GM21737 (cell line): ENCODE results near the gene WBP2NL.

Experiments used
- ATAC-seq: cut with Tn5 transposase; IDR thresholded peaks from one replicate; pipeline ENCODE4 v1.9.1; 2021; ENCODE audit warnings: mild to moderate bottlenecking, moderate library complexity; ENCODE audit not compliant: unreplicated experiment

Gene WBP2NL

GRCh38 chr22:41976961-41977566 lies 21.5 kb upstream of the WBP2NL start:
- no peak for ATAC-seq

- ATAC-seq, result no peak
These were observed 19.9 kb upstream of the WBP2NL start for GRCh38 chr22:41978732-41979131.

- ATAC-seq, result no peak
These were observed 19.0 kb upstream of the WBP2NL start for GRCh38 chr22:41979423-41980250.

- no peak for ATAC-seq
These were observed 15.7 kb upstream of the WBP2NL start for GRCh38 chr22:41982865-41983264.

- no peak for ATAC-seq
These were observed 14.8 kb upstream of the WBP2NL start for GRCh38 chr22:41983513-41984405.

GRCh38 chr22:41987276-41987675 lies 11.3 kb upstream of the WBP2NL start:
- no peak for ATAC-seq

GRCh38 chr22:41989246-41989645 lies 9.3 kb upstream of the WBP2NL start:
- no peak for ATAC-seq

GRCh38 chr22:41991111-41991510 lies 7.5 kb upstream of the WBP2NL start:
- no peak for ATAC-seq

GRCh38 chr22:41992496-41992895 lies 6.1 kb upstream of the WBP2NL start:
- no peak for ATAC-seq

GRCh38 chr22:41995211-41995610 lies 3.4 kb upstream of the WBP2NL start:
- no peak for ATAC-seq

- ATAC-seq, result no peak
These were observed 1.8 kb upstream of the WBP2NL start for GRCh38 chr22:41996826-41997225.

- ATAC-seq, result no peak
These were observed 1.9 kb downstream of the WBP2NL start for GRCh38 chr22:42000466-42000865.

GRCh38 chr22:42001121-42001520 lies 2.5 kb downstream of the WBP2NL start:
- no peak for ATAC-seq

GRCh38 chr22:42001706-42002105 lies 3.1 kb downstream of the WBP2NL start:
- ATAC-seq, result no peak

GRCh38 chr22:42007922-42008321 lies 9.3 kb downstream of the WBP2NL start:
- ATAC-seq, result no peak

GRCh38 chr22:42010778-42011177 lies 12.2 kb downstream of the WBP2NL start:
- ATAC-seq, result no peak

GRCh38 chr22:42013385-42013784 lies 14.8 kb downstream of the WBP2NL start:
- no peak for ATAC-seq

- no peak for ATAC-seq
These were observed 17.5 kb downstream of the WBP2NL start for GRCh38 chr22:42016111-42016510.

- no peak for ATAC-seq
These were observed 19.6 kb downstream of the WBP2NL start for GRCh38 chr22:42018224-42018623.

GRCh38 chr22:42021571-42021970 lies 23.0 kb downstream of the WBP2NL start:
- no peak for ATAC-seq

- ATAC-seq, result no peak
These were observed 23.7 kb downstream of the WBP2NL start for GRCh38 chr22:42022162-42022847.
